ENCODE measurements around the gene SLX4. TPM values are rescaled to one million over a fixed set of nuclear protein-coding genes. Genes with fewer than 3 reads are reported as not detected.

The SLX4 gene
- total RNA-seq, 2 experiments from 2014 or later, result 13.2 to 13.8 TPM

GRCh38 chr16:3591991-3592390, 19.4 kb downstream of the SLX4 start:
- ChIA-PET POLR2A (no interaction called here), CTCF (no interaction called here)
- Mint-ChIP-seq H3K36me3 (ENCODE audit: low read depth) (peaks cover 11% of the 10 kb centered on the region), H3K9me3 (no peaks in the 10 kb centered on the region), H3K27me3 (no peaks in the 10 kb centered on the region), H3K4me1 (peaks cover 7% of the 10 kb centered on the region), H3K27ac (no peak overlapping the region), H3K4me3 (no peak overlapping the region)
- DNase-seq, result no peak

GRCh38 chr16:3591436-3591803, 20.0 kb downstream of the SLX4 start:
- no peaks in the 10 kb centered on the region for H3K27me3 Mint-ChIP-seq
- ChIA-PET CTCF (interaction anchor here (1.6 kb wide), 1 partner anchor 9 kb away, joined by 3 read pairs; no protein-coding TSS in a partner anchor), POLR2A (no interaction called here)
- no peak for DNase-seq
- H3K4me3 Mint-ChIP-seq, result no peak overlapping the region
- peak overlapping the region; percentile 57 for H3K27ac Mint-ChIP-seq
- H3K4me1 Mint-ChIP-seq, result peaks cover 7% of the 10 kb centered on the region
- H3K36me3 Mint-ChIP-seq (ENCODE audit: low read depth), result peaks cover 13% of the 10 kb centered on the region
- H3K9me3 Mint-ChIP-seq, result no peaks in the 10 kb centered on the region

GRCh38 chr16:3590736-3591435, 20.5 kb downstream of the SLX4 start:
- ChIA-PET POLR2A (no interaction called here), CTCF (interaction anchor here (1.6 kb wide), 1 partner anchor 10 kb away, joined by 3 read pairs; no protein-coding TSS in a partner anchor)
- H3K27me3 Mint-ChIP-seq, result no peaks in the 10 kb centered on the region
- peak overlapping the region; percentile 57 for H3K27ac Mint-ChIP-seq
- H3K36me3 Mint-ChIP-seq (ENCODE audit: low read depth), result peaks cover 13% of the 10 kb centered on the region
- H3K9me3 Mint-ChIP-seq, result no peaks in the 10 kb centered on the region
- peaks cover 9% of the 10 kb centered on the region for H3K4me1 Mint-ChIP-seq
- H3K4me3 Mint-ChIP-seq, result no peak overlapping the region
- DNase-seq, result no peak

GRCh38 chr16:3589991-3590701, 21.3 kb downstream of the SLX4 start:
- Mint-ChIP-seq H3K4me1 (peaks cover 14% of the 10 kb centered on the region), H3K27ac (no peak overlapping the region), H3K4me3 (no peak overlapping the region), H3K27me3 (no peaks in the 10 kb centered on the region), H3K9me3 (no peaks in the 10 kb centered on the region), H3K36me3 (ENCODE audit: low read depth) (peaks cover 13% of the 10 kb centered on the region)
- ChIA-PET CTCF (interaction anchor here (1.6 kb wide), 1 partner anchor 11 kb away, joined by 3 read pairs; no protein-coding TSS in a partner anchor), POLR2A (no interaction called here)
- no peak for DNase-seq

DNA sequence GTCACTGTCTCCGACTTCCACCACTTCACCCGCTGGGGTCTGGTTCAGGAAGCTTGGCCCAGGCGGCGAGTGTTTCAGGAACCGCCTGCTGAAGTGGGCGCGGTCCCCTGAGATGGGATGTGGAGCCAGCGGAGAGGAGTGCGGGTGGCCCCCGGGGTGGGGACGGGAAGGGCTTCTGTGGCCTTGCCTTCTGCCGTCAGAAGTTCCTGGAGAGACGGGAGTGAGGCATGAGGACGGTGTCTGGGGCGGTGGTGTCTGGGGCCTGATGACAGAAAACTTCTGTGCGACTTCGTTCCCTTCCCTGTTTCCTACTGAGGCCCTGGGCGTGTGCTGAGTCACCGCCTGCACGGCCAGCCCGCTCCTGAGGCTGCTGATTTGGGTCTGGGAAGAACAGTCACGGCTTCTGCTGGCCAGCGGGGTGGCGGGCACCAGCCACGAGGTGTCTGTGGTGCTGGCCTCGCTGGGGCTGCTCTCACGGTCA, 21.9 kb downstream of the SLX4 start:
- ChIA-PET POLR2A (no interaction called here), CTCF (no interaction called here)
- Mint-ChIP-seq H3K9me3 (no peaks in the 10 kb centered on the region), H3K4me1 (peaks cover 18% of the 10 kb centered on the region), H3K27ac (no peak overlapping the region), H3K4me3 (no peak overlapping the region), H3K36me3 (ENCODE audit: low read depth) (peaks cover 18% of the 10 kb centered on the region), H3K27me3 (no peaks in the 10 kb centered on the region)
- no peak for DNase-seq

GRCh38 chr16:3589001-3589400, 22.4 kb downstream of the SLX4 start:
- no peaks in the 10 kb centered on the region for H3K9me3 Mint-ChIP-seq
- POLR2A ChIA-PET, result no interaction called here
- peaks cover 18% of the 10 kb centered on the region for H3K36me3 Mint-ChIP-seq (ENCODE audit: low read depth)
- H3K4me1 Mint-ChIP-seq, result peaks cover 20% of the 10 kb centered on the region
- no peak for DNase-seq
- H3K4me3 Mint-ChIP-seq, result no peak overlapping the region
- H3K27me3 Mint-ChIP-seq, result no peaks in the 10 kb centered on the region
- CTCF ChIA-PET, result no interaction called here
- H3K27ac Mint-ChIP-seq, result no peak overlapping the region

GRCh38 chr16:3587547-3588110, 23.8 kb downstream of the SLX4 start:
- peaks cover 20% of the 10 kb centered on the region for H3K4me1 Mint-ChIP-seq
- no peak overlapping the region for H3K4me3 Mint-ChIP-seq
- DNase-seq, result no peak
- no peaks in the 10 kb centered on the region for H3K9me3 Mint-ChIP-seq
- H3K36me3 Mint-ChIP-seq (ENCODE audit: low read depth), result peaks cover 21% of the 10 kb centered on the region
- CTCF ChIA-PET, result interaction anchor here (0.6 to 1.4 kb wide), 2 partner anchors 8 to 11 kb away, joined by 3 to 5 read pairs; no protein-coding TSS in a partner anchor
- POLR2A ChIA-PET, result no interaction called here
- no peaks in the 10 kb centered on the region for H3K27me3 Mint-ChIP-seq
- no peak overlapping the region for H3K27ac Mint-ChIP-seq

GRCh38 chr16:3584412-3584811, 27.0 kb downstream of the SLX4 start:
- Mint-ChIP-seq H3K36me3 (ENCODE audit: low read depth) (peaks cover 18% of the 10 kb centered on the region), H3K4me3 (no peak overlapping the region), H3K4me1 (peaks cover 33% of the 10 kb centered on the region), H3K27me3 (no peaks in the 10 kb centered on the region), H3K27ac (no peak overlapping the region), H3K9me3 (no peaks in the 10 kb centered on the region)
- DNase-seq, result no peak
- CTCF ChIA-PET, result no interaction called here
- POLR2A ChIA-PET, result no interaction called here

GRCh38 chr16:3583303-3584038, 27.9 kb downstream of the SLX4 start:
- DNase-seq, result no peak
- CTCF ChIA-PET, result interaction anchor here (0.7 kb wide), 1 partner anchor 11 kb away, joined by 3 read pairs; no protein-coding TSS in a partner anchor
- Mint-ChIP-seq H3K27ac (no peak overlapping the region), H3K4me1 (peaks cover 41% of the 10 kb centered on the region), H3K4me3 (no peak overlapping the region), H3K27me3 (no peaks in the 10 kb centered on the region), H3K9me3 (no peaks in the 10 kb centered on the region), H3K36me3 (ENCODE audit: low read depth) (peaks cover 18% of the 10 kb centered on the region)
- POLR2A ChIA-PET, result no interaction called here

- Mint-ChIP-seq H3K9me3 (no peaks in the 10 kb centered on the region), H3K4me1 (peaks cover 49% of the 10 kb centered on the region), H3K4me3 (no peak overlapping the region), H3K27me3 (no peaks in the 10 kb centered on the region), H3K36me3 (ENCODE audit: low read depth) (peaks cover 18% of the 10 kb centered on the region), H3K27ac (no peak overlapping the region)
- ChIA-PET CTCF (interaction anchor here (2.3 kb wide), 1 partner anchor 11 kb away, joined by 5 read pairs; no protein-coding TSS in a partner anchor), POLR2A (no interaction called here)
- no peak for DNase-seq
Measured at GRCh38 chr16:3582276-3583165, 28.9 kb downstream of the SLX4 start.

DNA sequence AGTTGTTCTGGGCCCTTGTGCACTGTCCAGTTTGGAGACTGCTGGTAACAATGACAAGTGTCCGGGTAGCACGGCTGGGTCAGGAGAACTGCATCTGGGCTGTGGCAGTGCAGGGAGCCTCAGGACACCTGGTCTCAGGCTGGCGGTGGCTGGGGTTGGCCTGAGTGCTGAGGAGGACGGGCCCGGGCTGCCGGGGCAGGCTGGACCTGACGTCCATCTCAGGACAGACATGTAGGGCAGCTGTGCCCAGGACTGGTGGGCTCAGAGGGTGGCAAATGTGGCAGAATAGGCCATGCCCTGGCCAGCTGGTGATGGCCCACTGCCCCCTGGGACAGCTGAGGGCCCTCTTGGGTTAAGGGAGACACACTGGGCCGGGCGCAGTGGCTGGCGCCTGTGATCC, 30.0 kb downstream of the SLX4 start:
- CTCF ChIA-PET, result interaction anchor here (2.3 kb wide), 1 partner anchor 12 kb away, joined by 5 read pairs; no protein-coding TSS in a partner anchor

GRCh38 chr16:3580686-3581085, 30.7 kb downstream of the SLX4 start:
- H3K4me3 Mint-ChIP-seq, result no peak overlapping the region
- peaks cover 49% of the 10 kb centered on the region for H3K4me1 Mint-ChIP-seq
- ChIA-PET CTCF (interaction anchor here (2.3 kb wide), 1 partner anchor 13 kb away, joined by 5 read pairs; no protein-coding TSS in a partner anchor), POLR2A (no interaction called here)
- peak overlapping the region; percentile 96 for H3K27ac Mint-ChIP-seq
- no peaks in the 10 kb centered on the region for H3K27me3 Mint-ChIP-seq
- peaks cover 31% of the 10 kb centered on the region for H3K36me3 Mint-ChIP-seq (ENCODE audit: low read depth)
- no peak for DNase-seq
- H3K9me3 Mint-ChIP-seq, result no peaks in the 10 kb centered on the region

More for the DNA sequence above, 30.0 kb downstream of the SLX4 start:
- Mint-ChIP-seq H3K4me3 (no peak overlapping the region), H3K27ac (no peak overlapping the region), H3K4me1 (peaks cover 53% of the 10 kb centered on the region), H3K9me3 (no peaks in the 10 kb centered on the region), H3K27me3 (no peaks in the 10 kb centered on the region), H3K36me3 (ENCODE audit: low read depth) (peaks cover 26% of the 10 kb centered on the region)
- no peak for DNase-seq
- POLR2A ChIA-PET, result no interaction called here
